AG04450 (cell line): Measurements from ENCODE around the gene JMJD1C. TPM values are rescaled to one million over a fixed set of nuclear protein-coding genes. Genes with fewer than 3 reads are reported as not detected.

Source experiments
- CTCF ChIA-PET: fragments of 300-600, 350-600 bp; formaldehyde crosslinking; extraction: SDS; loops from one replicate; lab custom pipeline; 2022; ENCODE audit warnings: antibody characterized with exemption, inconsistent platforms; lab: Charles Lee
- POLR2A ChIA-PET: fragments of 350-600 bp; formaldehyde crosslinking; extraction: SDS; loops from one replicate; lab custom pipeline; 2021; ENCODE audit warnings: antibody characterized with exemption, inconsistent platforms; lab: Yijun Ruan, JAX
- DNase-seq: peaks from one replicate; pipeline ENCODE4 v3.0.0-alpha.2; 2011; ENCODE audit warnings: low read depth, low spot score
- H3K27ac ChIP-seq: one replicate; pipeline ENCODE4 v1.5.1; 2012; ENCODE audit warnings: low read depth, low read length, control low read depth
- H3K27me3 ChIP-seq: one replicate; pipeline ENCODE4 v1.6.0; 2012; ENCODE audit warnings: low read length; ENCODE audit not compliant: control insufficient read depth, insufficient read depth
- H3K4me3 ChIP-seq: 2 replicates; pipeline ENCODE4 v1.5.1; 2011; ENCODE audit warnings: mild to moderate bottlenecking, low read depth, low read length, control low read depth
- H3K9me3 ChIP-seq: 2 replicates; pipeline ENCODE4 v1.5.1; 2012; ENCODE audit warnings: low read length; ENCODE audit not compliant: control insufficient read depth, insufficient read depth
- CTCF ChIP-seq: IDR thresholded peaks from 2 replicates; pipeline ENCODE4 v1.5.1; 2011; ENCODE audit warnings: low read depth, low read length, control low read depth, inconsistent platforms
- polyA plus RNA-seq: library from polyadenylated mRNA; depleted of rRNA; stranded (reverse); fragments of >200 nt; gene quantifications from 2 replicates; pipeline ENCODE4 v1.2.3, GENCODE V29; 2011

Gene JMJD1C
- polyA plus RNA-seq, 1 experiment, result 45.0 TPM

DNA sequence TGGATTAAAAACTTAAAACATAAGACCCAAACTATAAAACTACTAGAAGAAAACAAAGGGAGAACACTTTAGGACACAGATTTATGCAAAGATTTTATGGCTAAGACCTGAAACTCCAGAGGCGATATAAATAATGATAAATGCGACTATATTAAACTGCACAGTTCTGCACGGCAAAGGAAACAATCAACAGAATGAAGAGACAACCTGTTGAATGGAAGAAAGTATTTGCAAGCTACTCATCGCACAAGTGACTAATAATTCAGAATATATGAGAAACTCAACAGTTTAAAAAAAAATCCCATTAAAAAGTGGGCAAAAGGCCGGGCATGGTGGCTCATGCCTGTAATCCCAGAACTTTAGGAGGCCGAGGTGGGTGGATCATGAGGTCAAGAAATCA lies 73.6 kb downstream of the JMJD1C start:
- Histone ChIP-seq H3K9me3 (no peaks in the 10 kb centered on the region; the same call in none of the 2 replicates), H3K27me3 (no peaks in the 10 kb centered on the region), H3K4me3 (no peak overlapping the region), H3K27ac (no peak overlapping the region)
- POLR2A ChIA-PET, result no interaction called here
- no peak for DNase-seq
- CTCF ChIA-PET, result interaction anchor here (1.0 kb wide), 1 partner anchor 17 kb away, joined by 3 read pairs; no protein-coding TSS in a partner anchor
- TF ChIP-seq CTCF, result no peak

GRCh38 chr10:63391812-63392211 lies 74.0 kb downstream of the JMJD1C start:
- Histone ChIP-seq H3K27me3 (no peaks in the 10 kb centered on the region), H3K9me3 (no peaks in the 10 kb centered on the region; the same call in none of the 2 replicates), H3K4me3 (no peak overlapping the region), H3K27ac (no peak overlapping the region)
- ChIA-PET POLR2A (no interaction called here), CTCF (interaction anchor here (1.0 kb wide), 1 partner anchor 17 kb away, joined by 3 read pairs; no protein-coding TSS in a partner anchor)
- no peak for DNase-seq
- TF ChIP-seq CTCF, result no peak

DNA sequence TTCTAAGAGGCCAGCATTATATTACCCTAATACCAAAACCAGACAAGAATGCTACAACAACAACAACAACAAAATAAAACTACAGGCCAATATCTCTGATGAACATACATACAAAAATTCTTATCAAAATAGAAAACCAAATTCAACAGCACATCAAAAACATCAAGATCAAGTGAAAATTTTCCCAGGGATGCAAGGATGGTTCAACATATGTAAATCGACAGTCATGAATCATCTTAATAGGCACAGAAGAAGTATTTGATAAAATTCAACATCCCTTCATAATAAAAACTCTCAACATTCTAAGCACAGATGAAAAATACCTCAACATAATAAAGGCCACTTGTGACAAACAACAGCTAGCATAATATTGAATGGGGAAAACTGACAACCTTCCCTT lies 75.3 kb downstream of the JMJD1C start:
- Histone ChIP-seq H3K27me3 (no peaks in the 10 kb centered on the region), H3K27ac (no peak overlapping the region), H3K9me3 (no peaks in the 10 kb centered on the region; the same call in none of the 2 replicates), H3K4me3 (no peak overlapping the region)
- no peak for TF ChIP-seq CTCF
- ChIA-PET POLR2A (no interaction called here), CTCF (no interaction called here)
- no peak for DNase-seq

DNA sequence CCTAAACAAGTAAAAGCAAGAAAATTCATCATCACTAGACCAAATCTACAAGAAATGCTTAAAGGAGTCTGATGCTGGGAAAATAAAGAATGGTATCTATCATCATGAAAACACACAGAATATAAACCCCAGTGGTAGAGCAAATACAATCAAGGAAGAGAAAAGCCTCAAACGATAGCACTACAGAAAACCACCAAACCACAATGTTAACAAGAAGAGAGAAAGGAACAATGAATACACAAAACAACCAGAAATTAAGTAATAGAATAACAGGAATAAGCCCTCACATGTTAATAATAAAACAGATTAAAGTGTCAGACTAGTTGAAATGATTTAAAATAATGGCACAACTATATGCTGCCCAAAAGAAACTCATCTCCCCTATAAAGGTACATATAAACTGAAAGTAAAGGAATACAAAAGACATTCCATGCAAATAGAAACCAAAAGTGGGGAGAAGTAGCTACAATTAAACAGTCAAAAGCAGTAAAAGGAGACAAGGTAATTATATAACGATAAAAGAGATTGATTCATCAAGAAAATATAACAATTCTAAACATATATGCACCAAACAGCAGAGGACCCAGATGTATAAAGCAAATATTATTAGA lies 77.3 kb downstream of the JMJD1C start:
- no peak for DNase-seq
- TF ChIP-seq CTCF, result no peak
- Histone ChIP-seq H3K27me3 (no peaks in the 10 kb centered on the region), H3K9me3 (no peaks in the 10 kb centered on the region; the same call in none of the 2 replicates), H3K4me3 (no peak overlapping the region), H3K27ac (no peak overlapping the region)
- ChIA-PET POLR2A (no interaction called here), CTCF (interaction anchor here (1.5 kb wide), 1 partner anchor 37 kb away, joined by 4 read pairs; no protein-coding TSS in a partner anchor)

DNA sequence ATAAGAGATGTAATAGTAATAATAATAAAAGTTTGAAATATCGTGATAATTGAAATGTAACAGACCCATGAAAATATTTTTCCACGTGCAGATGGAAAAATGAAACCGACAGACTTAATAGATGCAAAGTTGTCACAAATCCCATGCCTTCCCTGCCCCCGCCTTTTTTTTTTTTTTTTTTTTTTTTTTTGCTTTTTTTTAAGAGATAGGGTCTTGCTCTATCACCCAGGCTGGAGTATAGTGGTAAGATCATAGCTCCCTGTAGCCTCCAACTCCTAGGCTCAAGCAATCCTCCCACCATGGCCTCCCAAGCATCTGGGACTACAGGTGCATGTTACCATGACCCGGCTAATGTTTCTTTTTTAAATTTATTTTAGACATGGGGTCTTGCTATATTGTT lies 80.5 kb downstream of the JMJD1C start:
- POLR2A ChIA-PET, result no interaction called here
- CTCF ChIA-PET, result no interaction called here
- TF ChIP-seq CTCF, result no peak
- no peak for DNase-seq
- H3K9me3 ChIP-seq, result no peaks in the 10 kb centered on the region
- H3K27me3 ChIP-seq, result no peaks in the 10 kb centered on the region
- no peak overlapping the region for H3K27ac ChIP-seq
- no peak overlapping the region for H3K4me3 ChIP-seq
